HG03139 (cell line): ENCODE data around the gene MARCHF10.
"Not testable (repeated sequence)": the region's sequence is repeated elsewhere in the genome, so short reads cannot be mapped to it uniquely, and the experiment has no call there.

Experiments used
- ATAC-seq: cut with Tn5 transposase; IDR thresholded peaks from one replicate; pipeline ENCODE4 v1.9.1; 2021; ENCODE audit not compliant: unreplicated experiment

The MARCHF10 gene

GRCh38 chr17:62807812-62808575 lies at the start of gene MARCHF10:
TSS of gene MARCHF10 (minus strand) at chr17:62808314. CDS start at chr17:62801735, 6,579 bp downstream.
- no peak for ATAC-seq

- no peak for ATAC-seq
These were observed 49.4 kb upstream of the MARCHF10 start for GRCh38 chr17:62857526-62857925.

- ATAC-seq, result no peak
These were observed 48.5 kb upstream of the MARCHF10 start for GRCh38 chr17:62856594-62856993.

- no peak for ATAC-seq
These were observed 47.0 kb upstream of the MARCHF10 start for GRCh38 chr17:62855156-62855555.

GRCh38 chr17:62854098-62854680 lies 46.1 kb upstream of the MARCHF10 start:
- no peak for ATAC-seq

GRCh38 chr17:62852195-62852594 lies 44.1 kb upstream of the MARCHF10 start:
- no peak for ATAC-seq

- ATAC-seq, result not testable (repeated sequence)
These were observed 41.7 kb upstream of the MARCHF10 start for GRCh38 chr17:62849591-62850415.

- ATAC-seq, result no peak
These were observed 40.2 kb upstream of the MARCHF10 start for GRCh38 chr17:62848334-62848733.

- no peak for ATAC-seq
These were observed 39.3 kb upstream of the MARCHF10 start for GRCh38 chr17:62847426-62847825.

- no peak for ATAC-seq
These were observed 32.8 kb upstream of the MARCHF10 start for GRCh38 chr17:62840871-62841270.

GRCh38 chr17:62833816-62834215 lies 25.7 kb upstream of the MARCHF10 start:
- ATAC-seq, result not testable (repeated sequence)

- ATAC-seq, result no peak
These were observed 24.3 kb upstream of the MARCHF10 start for GRCh38 chr17:62832405-62832804.

- not testable (repeated sequence) for ATAC-seq
These were observed 23.0 kb upstream of the MARCHF10 start for GRCh38 chr17:62831066-62831465.

- no peak for ATAC-seq
These were observed 19.8 kb upstream of the MARCHF10 start for GRCh38 chr17:62827746-62828485.

GRCh38 chr17:62826956-62827355 lies 18.8 kb upstream of the MARCHF10 start:
- ATAC-seq, result no peak

- no peak for ATAC-seq
These were observed 17.1 kb upstream of the MARCHF10 start for GRCh38 chr17:62825182-62825581.

- no peak for ATAC-seq
These were observed 16.4 kb upstream of the MARCHF10 start for GRCh38 chr17:62824290-62825131.

- no peak for ATAC-seq
These were observed 15.2 kb upstream of the MARCHF10 start for GRCh38 chr17:62823111-62823893.
